Measurements from ENCODE around the gene BLVRA. TPM values are rescaled to one million over a fixed set of nuclear protein-coding genes. Genes with fewer than 3 reads are reported as not detected.

BLVRA gene
- total and polyA plus RNA-seq, 2 experiments from 2014 or later, result 21.0 to 34.2 TPM

DNA sequence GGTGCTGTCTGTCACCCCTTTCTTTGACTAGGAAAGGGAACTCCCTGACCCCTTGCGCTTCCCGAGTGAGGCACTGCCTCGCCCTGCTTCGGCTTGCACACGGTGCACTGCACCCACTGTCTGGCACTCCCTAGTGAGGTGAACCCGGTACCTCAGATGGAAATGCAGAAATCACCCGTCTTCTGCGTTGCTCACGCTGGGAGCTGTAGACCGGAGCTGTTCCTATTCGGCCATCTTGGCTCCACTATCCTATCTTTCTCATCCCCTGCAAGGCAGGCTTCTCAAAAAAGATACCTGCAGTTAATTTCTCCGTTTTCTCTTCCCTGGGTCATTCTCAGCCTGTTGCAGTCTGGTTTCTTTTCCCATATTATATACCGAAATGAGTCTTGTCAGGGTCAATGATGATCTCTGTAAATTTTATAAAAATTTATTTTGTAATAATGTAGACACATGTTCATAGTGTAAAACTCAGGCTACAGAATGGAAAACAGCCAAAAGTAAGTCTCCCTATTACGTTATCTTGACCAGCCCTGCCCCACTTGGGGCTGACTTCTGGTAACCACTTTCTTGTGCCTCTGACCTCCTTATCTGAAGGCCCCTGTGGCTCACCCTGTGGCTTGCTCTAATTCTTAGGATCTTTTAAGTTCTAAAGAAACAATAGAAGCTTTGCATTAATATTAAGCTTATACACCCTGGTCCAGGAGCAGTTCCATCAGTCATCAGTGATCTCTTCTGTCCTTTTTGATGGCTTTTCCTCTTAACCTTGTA, 20.7 kb downstream of the BLVRA start:
- Histone ChIP-seq H3K27me3 (no peaks in the 10 kb centered on the region), H3K4me3 (no peak overlapping the region), H3K36me3 (replicated peaks; ENCODE audit: insufficient read depth, low read depth) (no peaks in the 10 kb centered on the region), H3K9me3 (ENCODE audit: low read depth) (no peaks in the 10 kb centered on the region), H2AFZ (no peak overlapping the region), H3K4me1 (ENCODE audit: insufficient read depth) (peaks cover 4% of the 10 kb centered on the region), H3K9me2 (replicated peaks; ENCODE audit: insufficient read depth) (no peaks in the 10 kb centered on the region), H4K20me1 (ENCODE audit: insufficient read depth, poor library complexity, severe bottlenecking) (no peaks in the 10 kb centered on the region), H3K27ac (no peak overlapping the region), H3K4me2 (no peak overlapping the region), H3K79me2 (no peaks in the 10 kb centered on the region)
- DNase-seq (ENCODE audit: low spot score), result no peak
- WGBS (ENCODE audit: low lambda C conversion rate, missing lambda C conversion rate), result 97% methylated on average over 14 of the region's 14 CpGs
- TF ChIP-seq EZH2 (IDR thresholded peaks at IDR 0.05; ENCODE audit: borderline replicate concordance) (no peak), EZH2phosphoT487 (IDR thresholded peaks at IDR 0.05; ENCODE audit: low read depth, severe bottlenecking, unreplicated experiment) (no peak)
- TF ChIP-seq, protein P1, sequence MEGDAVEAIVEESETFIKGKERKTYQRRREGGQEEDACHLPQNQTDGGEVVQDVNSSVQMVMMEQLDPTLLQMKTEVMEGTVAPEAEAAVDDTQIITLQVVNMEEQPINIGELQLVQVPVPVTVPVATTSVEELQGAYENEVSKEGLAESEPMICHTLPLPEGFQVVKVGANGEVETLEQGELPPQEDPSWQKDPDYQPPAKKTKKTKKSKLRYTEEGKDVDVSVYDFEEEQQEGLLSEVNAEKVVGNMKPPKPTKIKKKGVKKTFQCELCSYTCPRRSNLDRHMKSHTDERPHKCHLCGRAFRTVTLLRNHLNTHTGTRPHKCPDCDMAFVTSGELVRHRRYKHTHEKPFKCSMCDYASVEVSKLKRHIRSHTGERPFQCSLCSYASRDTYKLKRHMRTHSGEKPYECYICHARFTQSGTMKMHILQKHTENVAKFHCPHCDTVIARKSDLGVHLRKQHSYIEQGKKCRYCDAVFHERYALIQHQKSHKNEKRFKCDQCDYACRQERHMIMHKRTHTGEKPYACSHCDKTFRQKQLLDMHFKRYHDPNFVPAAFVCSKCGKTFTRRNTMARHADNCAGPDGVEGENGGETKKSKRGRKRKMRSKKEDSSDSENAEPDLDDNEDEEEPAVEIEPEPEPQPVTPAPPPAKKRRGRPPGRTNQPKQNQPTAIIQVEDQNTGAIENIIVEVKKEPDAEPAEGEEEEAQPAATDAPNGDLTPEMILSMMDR (IDR thresholded peaks at IDR 0.05; ENCODE audit: poor library complexity), result no peak

DNA sequence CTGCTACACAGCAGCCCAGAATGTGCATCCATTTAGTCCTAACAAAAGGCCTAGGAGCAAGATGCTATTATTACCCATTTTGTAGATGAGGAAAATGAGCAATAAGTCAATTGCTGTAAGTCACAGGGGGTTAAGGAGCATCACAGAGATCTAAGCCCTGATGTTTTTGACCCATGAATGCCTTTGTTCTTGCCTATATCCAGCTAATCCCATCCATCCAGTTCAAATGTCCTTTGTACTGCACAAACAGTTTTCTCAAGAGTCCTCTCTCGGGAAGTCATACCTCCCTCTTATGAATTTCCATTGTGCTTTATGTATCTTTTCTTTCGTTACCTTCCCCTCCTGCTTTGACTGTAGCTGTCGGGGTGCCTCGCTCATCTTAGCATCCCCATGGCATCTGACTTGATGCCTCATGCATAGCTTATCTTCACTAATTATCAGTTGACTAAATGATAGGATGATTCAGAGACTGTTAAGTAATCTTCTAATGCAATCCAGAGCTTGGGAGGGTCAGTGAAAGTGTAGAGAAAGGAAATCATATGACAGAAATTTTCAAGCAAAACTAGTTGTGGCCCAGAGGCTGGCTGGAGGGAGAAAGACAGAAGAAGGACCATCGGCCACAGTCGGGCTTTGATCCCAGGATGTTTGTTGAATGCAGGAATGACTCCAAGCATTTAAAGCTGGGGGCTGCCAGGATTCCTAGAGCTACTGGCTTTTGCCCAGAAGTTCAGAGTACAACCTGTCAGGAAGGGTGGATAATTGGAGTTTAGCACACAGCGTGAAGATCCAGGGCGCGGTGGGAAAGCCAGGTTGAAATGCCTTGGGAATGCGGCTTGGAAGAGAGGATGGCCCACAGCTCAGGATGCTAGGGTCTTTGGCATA, 23.5 kb downstream of the BLVRA start:
- peak; percentile 17 for DNase-seq (ENCODE audit: low spot score)
- 73% methylated on average over 10 of the region's 10 CpGs for WGBS (ENCODE audit: low lambda C conversion rate, missing lambda C conversion rate)
- H3K27me3 ChIP-seq, result no peaks in the 10 kb centered on the region
- H3K9me3 ChIP-seq (ENCODE audit: low read depth), result no peaks in the 10 kb centered on the region
- no peak for TF ChIP-seq EZH2 (IDR thresholded peaks at IDR 0.05; ENCODE audit: borderline replicate concordance)
- H3K9me2 ChIP-seq (replicated peaks; ENCODE audit: insufficient read depth), result no peaks in the 10 kb centered on the region
- H4K20me1 ChIP-seq (ENCODE audit: insufficient read depth, poor library complexity, severe bottlenecking), result no peaks in the 10 kb centered on the region
- H3K4me2 ChIP-seq, result no peak overlapping the region
- H3K27ac ChIP-seq, result no peak overlapping the region
- no peak overlapping the region for H3K4me3 ChIP-seq
- H3K79me2 ChIP-seq, result no peaks in the 10 kb centered on the region
- peaks cover 4% of the 10 kb centered on the region for H3K4me1 ChIP-seq (ENCODE audit: insufficient read depth)
- H2AFZ ChIP-seq, result no peak overlapping the region
- no peaks in the 10 kb centered on the region for H3K36me3 ChIP-seq (replicated peaks; ENCODE audit: insufficient read depth, low read depth)

DNA sequence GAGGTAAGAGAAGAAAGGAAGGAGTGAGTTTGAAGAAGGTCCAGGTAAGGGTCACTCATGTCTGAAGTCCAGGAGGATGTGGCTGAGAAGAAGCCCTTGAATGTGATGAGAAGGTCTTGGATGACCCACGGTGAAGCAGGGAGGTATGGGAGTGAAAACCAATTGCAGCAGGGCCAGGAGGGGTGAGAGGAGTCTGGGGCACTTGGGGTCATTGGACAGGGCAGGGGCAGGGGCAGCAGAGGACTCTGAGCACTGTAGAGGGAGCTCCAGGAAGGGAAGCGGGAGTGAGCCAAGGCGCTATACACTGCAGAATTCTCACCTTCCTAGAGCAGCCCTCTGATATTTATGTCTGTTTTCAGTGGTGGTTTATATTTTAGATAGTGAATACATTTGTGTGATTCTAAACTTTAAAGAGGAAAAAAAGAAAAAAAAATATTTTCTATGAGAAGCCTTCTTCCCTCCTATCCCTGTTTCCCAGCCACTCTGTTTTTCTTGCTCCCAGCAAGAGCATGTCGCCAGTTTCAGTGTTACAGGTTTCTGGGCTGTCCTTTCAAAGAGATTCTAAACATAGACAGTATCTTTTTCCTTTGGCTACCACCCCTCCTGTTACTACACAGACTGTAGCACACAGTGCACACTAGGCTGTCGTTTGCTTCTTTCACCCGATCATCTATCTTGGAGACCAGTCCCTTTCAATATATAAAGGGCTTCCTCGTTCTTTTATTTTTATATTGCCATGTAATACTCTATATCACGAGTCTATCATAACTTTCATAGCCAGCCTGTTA, 24.5 kb downstream of the BLVRA start:
- no peak for TF ChIP-seq EZH2phosphoT487 (IDR thresholded peaks at IDR 0.05; ENCODE audit: low read depth, severe bottlenecking, unreplicated experiment)
- TF ChIP-seq, protein P1 (IDR thresholded peaks at IDR 0.05; ENCODE audit: poor library complexity), result no peak
- no peak for TF ChIP-seq EZH2 (IDR thresholded peaks at IDR 0.05; ENCODE audit: borderline replicate concordance)
- H2AFZ ChIP-seq, result no peak overlapping the region
- no peaks in the 10 kb centered on the region for H3K27me3 ChIP-seq
- no peaks in the 10 kb centered on the region for H4K20me1 ChIP-seq (ENCODE audit: insufficient read depth, poor library complexity, severe bottlenecking)
- peaks cover 4% of the 10 kb centered on the region for H3K4me1 ChIP-seq (ENCODE audit: insufficient read depth)
- no peaks in the 10 kb centered on the region for H3K9me2 ChIP-seq (replicated peaks; ENCODE audit: insufficient read depth)
- 92% methylated on average over 8 of the region's 8 CpGs for WGBS (ENCODE audit: low lambda C conversion rate, missing lambda C conversion rate)
- no peaks in the 10 kb centered on the region for H3K36me3 ChIP-seq (replicated peaks; ENCODE audit: insufficient read depth, low read depth)
- no peaks in the 10 kb centered on the region for H3K79me2 ChIP-seq
- H3K4me2 ChIP-seq, result no peak overlapping the region
- no peak overlapping the region for H3K4me3 ChIP-seq
- no peak for DNase-seq (ENCODE audit: low spot score)
- no peak overlapping the region for H3K27ac ChIP-seq
- H3K9me3 ChIP-seq (ENCODE audit: low read depth), result no peaks in the 10 kb centered on the region

Data from hepatocyte (in vitro differentiated cells).